ENCODE results near the gene CFAP46. TPM values are rescaled to one million over a fixed set of nuclear protein-coding genes. Genes with fewer than 3 reads are reported as not detected.

Gene CFAP46
- total RNA-seq, 1 experiment from 2014 or later = 3.3 TPM

- no peak for TF ChIP-seq JUN (CRISPR knock-in tag; IDR thresholded peaks at IDR 0.05)
- Mint-ChIP-seq H3K4me1 (no peaks in the 10 kb centered on the region), H3K36me3 (no peaks in the 10 kb centered on the region), H3K9me3 (no peaks in the 10 kb centered on the region), H3K27me3 (ENCODE audit: low read depth) (no peaks in the 10 kb centered on the region), H3K27ac (no peak overlapping the region), H3K4me3 (no peak overlapping the region)
- ChIA-PET CTCF (interaction anchor here (1.4 kb wide), 1 partner anchor 16 kb away, joined by 3 read pairs; no protein-coding TSS in a partner anchor), POLR2A (no interaction called here)
- ATAC-seq (no peak; the same call in 1 of the 2 replicates), DNase-seq (ENCODE audit: low spot score) (no peak)
Measured at GRCh38 chr10:132921818-132922807, 20.3 kb downstream of the CFAP46 start.

GRCh38 chr10:132921086-132921485 is 21.3 kb downstream of the CFAP46 start:
- DNase-seq (ENCODE audit: low spot score) (no peak), ATAC-seq (no peak)
- POLR2A ChIA-PET = no interaction called here
- H3K9me3 Mint-ChIP-seq = no peaks in the 10 kb centered on the region
- H3K36me3 Mint-ChIP-seq = no peaks in the 10 kb centered on the region
- no peaks in the 10 kb centered on the region for H3K27me3 Mint-ChIP-seq (ENCODE audit: low read depth)
- CTCF ChIA-PET = interaction anchor here (1.4 kb wide), 1 partner anchor 17 kb away, joined by 3 read pairs; no protein-coding TSS in a partner anchor
- no peak for TF ChIP-seq JUN (CRISPR knock-in tag; IDR thresholded peaks at IDR 0.05)
- TF ChIP-seq FOXJ3 (CRISPR knock-in tag; IDR thresholded peaks at IDR 0.05; ENCODE audit: borderline replicate concordance) = no peak
- TF ChIP-seq GTF2I (CRISPR knock-in tag; conservative IDR thresholded peaks at IDR 0.05) = no peak
- no peak for TF ChIP-seq IRF1 (CRISPR knock-in tag; IDR thresholded peaks at IDR 0.05)
- no peak for TF ChIP-seq CTCF (IDR thresholded peaks at IDR 0.05)
- TF ChIP-seq MAX (CRISPR knock-in tag; IDR thresholded peaks at IDR 0.05) = no peak
- TF ChIP-seq TEAD1 (CRISPR knock-in tag; IDR thresholded peaks at IDR 0.05) = no peak
- no peak for TF ChIP-seq NFYB (CRISPR knock-in tag; conservative IDR thresholded peaks at IDR 0.05; ENCODE audit: low read depth)
- no peak for TF ChIP-seq HMGA2 (CRISPR knock-in tag; IDR thresholded peaks at IDR 0.05)
- TF ChIP-seq ZNF232 (CRISPR knock-in tag; IDR thresholded peaks at IDR 0.05) = no peak
- TF ChIP-seq GRHL2 (CRISPR knock-in tag; IDR thresholded peaks at IDR 0.05; ENCODE audit: insufficient replicate concordance, severe bottlenecking) = no peak
- TF ChIP-seq ZBTB21 (CRISPR knock-in tag; IDR thresholded peaks at IDR 0.05; ENCODE audit: borderline replicate concordance) = no peak
- no peak for TF ChIP-seq ZNF219 (CRISPR knock-in tag; IDR thresholded peaks at IDR 0.05; ENCODE audit: borderline replicate concordance)
- no peak for TF ChIP-seq KAT7 (CRISPR knock-in tag; IDR thresholded peaks at IDR 0.05; ENCODE audit: borderline replicate concordance)
- no peak for TF ChIP-seq FOXK1 (CRISPR knock-in tag; IDR thresholded peaks at IDR 0.05)
- no peak for TF ChIP-seq ELF4 (CRISPR knock-in tag; IDR thresholded peaks at IDR 0.05; ENCODE audit: low read depth)
- TF ChIP-seq ZNF263 (CRISPR knock-in tag; IDR thresholded peaks at IDR 0.05; ENCODE audit: low read depth) = no peak
- no peaks in the 10 kb centered on the region for H3K4me1 Mint-ChIP-seq
- no peak overlapping the region for H3K4me3 Mint-ChIP-seq
- no peak overlapping the region for H3K27ac Mint-ChIP-seq

- ATAC-seq = no peak
- H3K27ac Mint-ChIP-seq = no peak overlapping the region
- ChIA-PET POLR2A (no interaction called here), CTCF (interaction anchor here (1.4 kb wide), 1 partner anchor 18 kb away, joined by 3 read pairs; no protein-coding TSS in a partner anchor)
- H3K9me3 Mint-ChIP-seq = no peaks in the 10 kb centered on the region
- H3K4me3 Mint-ChIP-seq = no peak overlapping the region
- H3K36me3 Mint-ChIP-seq = no peaks in the 10 kb centered on the region
- H3K27me3 Mint-ChIP-seq (ENCODE audit: low read depth) = no peaks in the 10 kb centered on the region
- no peak for DNase-seq (ENCODE audit: low spot score)
- H3K4me1 Mint-ChIP-seq = no peaks in the 10 kb centered on the region
- no peak for TF ChIP-seq FOXP1 (CRISPR knock-in tag; IDR thresholded peaks at IDR 0.05; ENCODE audit: borderline replicate concordance)
- TF ChIP-seq ELF4 (CRISPR knock-in tag; IDR thresholded peaks at IDR 0.05; ENCODE audit: low read depth) = no peak
- no peak for TF ChIP-seq ATF2 (CRISPR knock-in tag; IDR thresholded peaks at IDR 0.05; ENCODE audit: borderline replicate concordance, low read depth)
- no peak for TF ChIP-seq JUN (CRISPR knock-in tag; IDR thresholded peaks at IDR 0.05)
- TF ChIP-seq USF2 (CRISPR knock-in tag; IDR thresholded peaks at IDR 0.05) = no peak
- no peak for TF ChIP-seq E2F4 (CRISPR knock-in tag; IDR thresholded peaks at IDR 0.05; ENCODE audit: borderline replicate concordance, low read depth)
- no peak for TF ChIP-seq NFE2L1 (CRISPR knock-in tag; IDR thresholded peaks at IDR 0.05)
- no peak for TF ChIP-seq ZNF219 (CRISPR knock-in tag; IDR thresholded peaks at IDR 0.05; ENCODE audit: borderline replicate concordance)
- no peak for TF ChIP-seq ZNF232 (CRISPR knock-in tag; IDR thresholded peaks at IDR 0.05)
- TF ChIP-seq GABPB1 (CRISPR knock-in tag; IDR thresholded peaks at IDR 0.05) = no peak
Measured at GRCh38 chr10:132920101-132920925, 22.1 kb downstream of the CFAP46 start.
